Activated CD8-positive, alpha-beta memory T cell treated with anti-CD3 and anti-CD28 coated beads, Interleukin-2, amount 10 ng/mL, durations not matched to agents 7 days and 5 days (primary cell): ENCODE results near the gene SLCO2A1. TPM values are rescaled to one million over a fixed set of nuclear protein-coding genes. Genes with fewer than 3 reads are reported as not detected.
A peak's percentile ranks its signal among the peaks of the same experiment; 100 is the strongest.

ENCODE experiments used
- ATAC-seq: fragments of 150-1000 bp; cut with Tn5 transposase; one replicate; pipeline ENCODE4 v1.10.0; 2021; ENCODE audit warnings: moderate library complexity
- CTCF ChIA-PET: fragments of 350-600 bp; sonication (Branson Sonifier 250); formaldehyde crosslinking; loops from one replicate; lab custom pipeline; 2021; ENCODE audit warnings: antibody characterized with exemption; lab: Charles Lee
- DNase-seq: peaks from one replicate; pipeline ENCODE4 v3.0.0-alpha.2; 2020
- H3K27ac Mint-ChIP-seq: one replicate; pipeline ENCODE4 v1.8.0; 2021; ENCODE audit warnings: mild to moderate bottlenecking, mixed read lengths
- H3K27me3 Mint-ChIP-seq: one replicate; pipeline ENCODE4 v1.8.0; 2021; ENCODE audit warnings: mixed read lengths
- H3K36me3 Mint-ChIP-seq: one replicate; pipeline ENCODE4 v1.8.0; 2021; ENCODE audit warnings: mild to moderate bottlenecking, mixed read lengths
- H3K4me1 Mint-ChIP-seq: one replicate; pipeline ENCODE4 v1.8.0; 2021; ENCODE audit warnings: mixed read lengths
- H3K4me3 Mint-ChIP-seq: one replicate; pipeline ENCODE4 v1.8.0; 2021; ENCODE audit warnings: mild to moderate bottlenecking, moderate library complexity, mixed read lengths
- H3K9me3 Mint-ChIP-seq: one replicate; pipeline ENCODE4 v1.8.0; 2022; ENCODE audit warnings: low read depth, mixed read lengths
- total RNA-seq, 2 experiments: library from RNA; stranded (reverse); gene quantifications; one replicate each; pipeline ENCODE4 v1.2.3, GENCODE V29; 2021

SLCO2A1 gene
- total RNA-seq, 2 experiments from 2014 or later: not detected

DNA sequence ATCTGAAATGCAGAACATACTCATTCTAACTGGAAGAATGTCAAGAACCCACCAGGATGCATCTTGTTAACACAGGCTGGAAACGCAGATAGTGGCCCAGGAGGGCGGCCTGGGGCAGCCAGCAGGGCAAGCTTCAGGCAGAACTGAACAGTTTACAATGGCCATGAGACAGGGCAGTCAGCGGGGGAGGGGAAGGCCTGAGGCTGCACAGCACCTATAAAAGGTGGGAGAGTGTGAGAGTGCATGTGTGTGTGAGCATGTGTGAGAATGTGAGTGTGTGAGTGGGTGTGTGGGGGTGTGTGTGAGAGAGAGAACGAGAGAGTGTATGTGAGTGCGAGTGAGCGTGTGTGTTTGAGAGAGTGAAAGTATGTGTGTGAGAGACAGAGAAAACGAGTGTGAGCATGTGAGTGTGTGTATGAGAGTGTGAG lies 26.8 kb upstream of the SLCO2A1 start:
- CTCF ChIA-PET: no interaction called here
- no peak for ATAC-seq
- no peaks in the 10 kb centered on the region for H3K36me3 Mint-ChIP-seq

DNA sequence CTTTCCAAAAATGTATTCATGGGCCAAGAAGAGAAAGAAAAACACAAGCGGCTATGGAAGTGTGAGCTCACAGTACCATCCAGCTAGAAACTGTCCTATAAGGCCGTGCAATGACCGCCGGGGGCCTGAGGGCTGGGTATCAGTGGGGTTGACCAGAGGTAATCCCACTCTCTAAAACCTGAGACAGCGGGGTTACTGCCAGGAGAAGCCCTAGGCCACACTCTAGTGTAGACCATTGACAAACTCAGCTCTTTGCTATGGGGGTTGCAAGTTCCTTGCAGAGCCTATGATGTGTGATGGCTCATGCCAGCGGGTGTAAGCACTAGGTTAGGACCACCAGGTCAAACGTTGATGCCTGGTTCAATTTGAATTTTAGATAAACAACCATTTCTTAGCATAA lies 25.9 kb upstream of the SLCO2A1 start:
- no peak overlapping the region for H3K4me3 Mint-ChIP-seq
- H3K9me3 Mint-ChIP-seq: no peaks in the 10 kb centered on the region
- no peak for ATAC-seq
- no peak for DNase-seq
- peaks cover 2% of the 10 kb centered on the region for H3K27me3 Mint-ChIP-seq
- CTCF ChIA-PET: no interaction called here
- H3K4me1 Mint-ChIP-seq: peaks cover 2% of the 10 kb centered on the region
- H3K36me3 Mint-ChIP-seq: no peaks in the 10 kb centered on the region
- H3K27ac Mint-ChIP-seq: no peak overlapping the region

More for the DNA sequence above, 26.8 kb upstream of the SLCO2A1 start:
- no peaks in the 10 kb centered on the region for H3K9me3 Mint-ChIP-seq
- H3K27ac Mint-ChIP-seq: no peak overlapping the region
- H3K4me3 Mint-ChIP-seq: no peak overlapping the region
- H3K4me1 Mint-ChIP-seq: peaks cover 2% of the 10 kb centered on the region
- DNase-seq: no peak
- peaks cover 4% of the 10 kb centered on the region for H3K27me3 Mint-ChIP-seq

DNA sequence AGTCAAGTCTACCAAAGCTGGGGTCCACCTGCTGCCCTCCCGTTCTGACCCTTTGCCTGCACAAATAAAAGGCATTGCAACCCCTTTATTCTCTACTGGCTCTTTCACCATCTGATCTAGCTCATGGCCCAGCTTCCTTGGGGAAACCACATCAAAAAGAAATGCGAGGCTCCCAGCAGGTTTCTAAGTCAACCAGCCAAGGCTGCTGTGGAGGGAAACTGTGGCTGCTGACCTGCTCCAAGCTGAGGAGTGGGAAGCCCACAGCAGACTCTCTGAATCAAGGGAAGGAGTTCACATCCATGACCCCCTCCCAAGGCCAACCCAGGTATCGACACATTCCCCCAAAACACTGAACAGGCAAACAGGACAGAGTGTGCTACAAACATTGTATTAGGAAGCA lies 25.2 kb upstream of the SLCO2A1 start:
- Mint-ChIP-seq H3K27ac (no peak overlapping the region), H3K4me1 (peaks cover 2% of the 10 kb centered on the region), H3K27me3 (peaks cover 2% of the 10 kb centered on the region), H3K9me3 (no peaks in the 10 kb centered on the region), H3K36me3 (no peaks in the 10 kb centered on the region), H3K4me3 (no peak overlapping the region)
- CTCF ChIA-PET: no interaction called here
- DNase-seq (no peak), ATAC-seq (no peak)

DNA sequence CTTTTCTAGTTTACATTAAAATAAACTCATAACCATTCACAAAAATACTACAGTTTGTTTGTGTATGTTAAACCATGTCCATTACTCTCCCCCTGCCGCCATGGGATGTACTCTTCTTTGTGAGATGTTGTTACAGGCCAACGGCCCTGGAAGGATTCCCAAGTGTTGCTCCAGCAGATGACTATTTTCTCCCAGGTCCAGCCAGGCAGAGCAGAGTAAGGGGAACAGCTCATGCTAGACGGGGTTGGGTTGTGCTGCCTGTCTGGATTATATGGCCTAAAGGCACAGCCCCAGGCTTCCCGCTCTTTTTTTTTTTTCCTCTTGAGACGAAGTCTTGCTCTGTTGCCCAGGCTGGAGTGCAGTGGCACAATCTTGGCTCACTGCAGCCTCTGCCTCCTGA lies 24.5 kb upstream of the SLCO2A1 start:
- Mint-ChIP-seq H3K4me3 (no peak overlapping the region), H3K27ac (no peak overlapping the region), H3K9me3 (no peaks in the 10 kb centered on the region), H3K36me3 (no peaks in the 10 kb centered on the region), H3K4me1 (peaks cover 2% of the 10 kb centered on the region), H3K27me3 (peaks cover 1% of the 10 kb centered on the region)
- CTCF ChIA-PET: no interaction called here
- no peak for DNase-seq
- no peak for ATAC-seq

DNA sequence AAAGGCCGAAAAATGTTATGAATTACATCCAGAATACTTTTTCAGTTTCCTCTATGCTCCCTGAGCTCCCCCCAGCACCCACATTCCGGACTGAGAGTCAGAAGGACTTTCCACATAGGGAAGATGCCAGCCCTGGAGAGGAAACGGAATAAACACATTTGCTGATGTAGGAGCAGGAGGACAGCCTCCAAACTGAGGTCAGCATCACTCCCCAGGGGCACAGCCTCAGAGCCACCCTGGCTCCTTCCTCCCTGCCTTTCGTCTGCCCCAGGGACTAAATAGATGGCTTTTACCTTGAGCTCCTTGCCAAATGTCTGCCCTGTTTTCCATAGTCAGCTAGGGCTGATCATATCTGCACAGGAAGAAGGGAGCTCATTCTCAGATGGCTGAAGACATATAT lies 22.6 kb upstream of the SLCO2A1 start:
- Mint-ChIP-seq H3K9me3 (no peaks in the 10 kb centered on the region), H3K4me1 (no peaks in the 10 kb centered on the region), H3K36me3 (no peaks in the 10 kb centered on the region), H3K27me3 (no peaks in the 10 kb centered on the region), H3K4me3 (no peak overlapping the region), H3K27ac (no peak overlapping the region)
- ATAC-seq (no peak), DNase-seq (no peak)
- CTCF ChIA-PET: no interaction called here

DNA sequence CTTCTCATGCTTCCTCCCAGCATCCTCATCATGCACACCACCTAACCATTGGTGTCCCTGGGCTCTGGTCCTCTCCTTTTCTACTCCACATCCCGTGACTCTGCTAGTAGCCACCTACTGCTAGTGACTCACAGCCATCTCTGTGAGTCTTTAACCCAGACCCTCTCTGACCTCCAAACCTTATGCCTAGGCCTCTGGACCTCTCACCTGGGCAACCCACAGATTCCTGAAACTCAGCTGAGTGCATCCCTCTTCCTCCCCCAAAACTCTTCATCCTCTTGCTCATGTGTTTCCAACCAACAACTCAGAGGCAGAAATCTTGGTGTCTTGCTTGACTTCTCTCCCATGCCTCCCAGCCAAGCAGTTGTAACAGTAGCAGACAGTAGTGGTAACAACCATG lies 20.0 kb upstream of the SLCO2A1 start:
- no peak overlapping the region for H3K27ac Mint-ChIP-seq
- CTCF ChIA-PET: no interaction called here
- no peaks in the 10 kb centered on the region for H3K36me3 Mint-ChIP-seq
- ATAC-seq: no peak
- H3K9me3 Mint-ChIP-seq: no peaks in the 10 kb centered on the region
- DNase-seq: no peak
- no peak overlapping the region for H3K4me3 Mint-ChIP-seq
- no peaks in the 10 kb centered on the region for H3K4me1 Mint-ChIP-seq
- no peaks in the 10 kb centered on the region for H3K27me3 Mint-ChIP-seq

DNA sequence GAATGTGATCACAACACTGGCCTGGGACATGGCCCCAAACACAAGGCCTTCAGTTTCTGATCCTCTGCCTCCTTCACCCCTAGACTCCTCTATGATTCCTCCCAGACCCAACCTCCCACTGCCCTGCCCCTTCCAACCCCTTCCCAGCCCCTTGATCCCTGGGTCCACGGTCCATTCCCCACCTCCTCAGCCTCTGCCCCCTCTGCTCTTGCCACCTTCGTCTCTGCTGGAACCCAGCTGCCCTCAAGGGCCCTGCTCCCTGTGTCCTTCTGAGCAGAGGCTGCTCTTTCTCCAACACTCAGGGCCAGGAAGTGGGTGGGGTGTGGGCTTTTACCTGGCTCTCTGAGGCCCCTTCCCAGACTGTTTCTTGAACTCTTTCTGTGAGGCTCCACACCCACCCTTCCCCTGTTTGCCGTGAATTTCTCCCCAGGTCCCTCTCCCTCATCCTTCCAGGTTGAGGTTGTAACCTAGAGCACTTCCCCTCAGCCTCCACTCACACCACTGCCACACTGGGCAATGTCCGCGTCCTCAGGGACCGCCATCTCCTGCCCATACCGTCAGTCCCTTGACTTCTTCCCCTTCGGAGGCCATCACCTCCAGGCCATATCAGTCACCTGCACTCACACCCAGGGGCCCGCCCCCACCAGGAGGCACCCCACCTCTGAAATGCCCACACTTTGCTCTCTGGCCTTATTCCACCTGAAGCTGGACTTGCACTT lies 18.7 kb upstream of the SLCO2A1 start:
- DNase-seq: no peak
- CTCF ChIA-PET: no interaction called here
- H3K27me3 Mint-ChIP-seq: no peaks in the 10 kb centered on the region

DNA sequence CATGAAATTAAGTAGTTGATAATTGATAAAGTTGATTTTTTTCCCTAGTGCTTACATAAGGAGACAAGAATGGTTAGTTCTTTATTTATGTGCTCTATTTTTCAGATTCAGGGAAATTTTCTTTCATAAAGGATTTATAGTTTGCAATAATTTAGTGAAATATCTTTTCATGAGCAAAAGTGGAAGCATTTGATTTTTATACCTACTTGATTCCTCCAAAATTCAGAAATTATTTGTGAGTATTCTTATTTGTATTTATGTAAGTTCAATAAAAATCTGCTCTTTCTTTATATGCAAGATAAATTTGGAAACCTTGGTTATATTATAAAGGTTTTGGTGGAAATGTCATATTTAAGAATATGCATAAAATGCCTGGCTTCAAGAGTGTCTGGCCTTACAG lies 14.7 kb upstream of the SLCO2A1 start:
- CTCF ChIA-PET: no interaction called here
- peaks cover 10% of the 10 kb centered on the region for H3K27me3 Mint-ChIP-seq

More for the DNA sequence above, 18.7 kb upstream of the SLCO2A1 start:
- ATAC-seq: no peak
- Mint-ChIP-seq H3K4me1 (no peaks in the 10 kb centered on the region), H3K4me3 (no peak overlapping the region), H3K36me3 (no peaks in the 10 kb centered on the region), H3K9me3 (no peaks in the 10 kb centered on the region), H3K27ac (no peak overlapping the region)

DNA sequence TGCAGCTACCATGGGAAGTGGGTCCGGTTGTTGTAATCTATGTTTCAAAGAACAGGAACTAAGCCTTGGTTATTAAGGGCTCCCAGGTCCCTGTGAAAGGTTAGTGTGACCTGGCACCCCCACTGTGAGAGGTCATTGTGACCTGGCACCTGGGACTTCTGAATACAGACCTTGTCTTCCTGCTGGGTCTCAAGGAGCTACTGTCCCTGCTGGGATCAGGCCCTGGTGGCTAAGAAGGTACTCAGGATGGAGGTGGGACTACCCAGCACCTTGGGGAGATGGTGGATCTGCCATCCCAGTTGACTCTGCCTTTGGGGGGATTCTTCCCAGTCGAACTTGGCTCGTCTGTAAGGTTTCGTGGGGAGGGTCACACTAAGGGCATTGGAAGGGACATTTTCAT lies 10.3 kb upstream of the SLCO2A1 start:
- peaks cover 10% of the 10 kb centered on the region for H3K27me3 Mint-ChIP-seq
- ATAC-seq (no peak), DNase-seq (peak; percentile 19)
- H3K27ac Mint-ChIP-seq: no peak overlapping the region
- H3K4me1 Mint-ChIP-seq: no peaks in the 10 kb centered on the region
- CTCF ChIA-PET: no interaction called here
- peaks cover 3% of the 10 kb centered on the region for H3K9me3 Mint-ChIP-seq
- H3K4me3 Mint-ChIP-seq: no peak overlapping the region
- H3K36me3 Mint-ChIP-seq: no peaks in the 10 kb centered on the region

More for the DNA sequence above, 14.7 kb upstream of the SLCO2A1 start:
- ATAC-seq (no peak), DNase-seq (no peak)
- H3K27ac Mint-ChIP-seq: no peak overlapping the region
- H3K4me3 Mint-ChIP-seq: no peak overlapping the region
- H3K4me1 Mint-ChIP-seq: no peaks in the 10 kb centered on the region
- H3K36me3 Mint-ChIP-seq: no peaks in the 10 kb centered on the region
- H3K9me3 Mint-ChIP-seq: peaks cover 3% of the 10 kb centered on the region

DNA sequence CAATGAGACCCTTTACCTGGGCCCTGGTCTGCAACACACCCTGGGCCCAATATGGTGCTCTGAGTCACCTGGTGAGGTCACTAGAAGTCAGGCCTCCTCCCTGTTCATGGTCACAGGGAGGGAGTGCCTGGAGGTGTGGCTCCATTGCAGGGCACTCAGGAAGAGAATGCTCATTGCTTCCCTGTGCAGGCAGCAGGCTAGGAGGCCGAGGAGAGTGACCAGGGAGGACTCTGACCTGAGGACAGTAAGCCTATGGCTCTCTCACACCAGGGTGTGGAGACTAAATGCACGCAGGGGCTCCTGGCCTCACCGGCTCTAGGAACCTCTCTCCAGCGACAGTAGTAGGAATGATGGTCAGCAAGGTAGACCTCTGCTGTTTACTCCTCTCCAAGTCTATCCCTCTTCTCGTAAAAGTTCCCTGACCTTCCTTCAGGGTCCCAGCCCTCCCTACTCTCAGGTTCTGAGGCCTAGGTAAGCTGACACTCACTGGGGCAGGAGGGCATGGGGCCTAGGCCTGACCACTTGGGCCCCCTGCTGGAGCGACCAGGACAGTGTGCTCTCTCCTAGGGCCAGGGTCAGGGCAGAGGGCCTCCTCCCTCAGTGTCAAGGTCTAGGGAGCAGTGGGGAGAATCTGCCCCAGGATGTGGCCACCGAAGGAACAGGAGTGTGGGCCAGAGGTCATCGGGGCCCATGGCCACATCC lies 9.6 kb upstream of the SLCO2A1 start:
- Mint-ChIP-seq H3K4me3 (no peak overlapping the region), H3K9me3 (peaks cover 3% of the 10 kb centered on the region), H3K4me1 (no peaks in the 10 kb centered on the region), H3K27ac (no peak overlapping the region), H3K36me3 (no peaks in the 10 kb centered on the region), H3K27me3 (peaks cover 13% of the 10 kb centered on the region)
- ATAC-seq (no peak), DNase-seq (peak; percentile 34)
- CTCF ChIA-PET: interaction anchor here (0.6 kb wide), 1 partner anchor 1971 kb away, joined by 4 read pairs; no protein-coding TSS in a partner anchor

DNA sequence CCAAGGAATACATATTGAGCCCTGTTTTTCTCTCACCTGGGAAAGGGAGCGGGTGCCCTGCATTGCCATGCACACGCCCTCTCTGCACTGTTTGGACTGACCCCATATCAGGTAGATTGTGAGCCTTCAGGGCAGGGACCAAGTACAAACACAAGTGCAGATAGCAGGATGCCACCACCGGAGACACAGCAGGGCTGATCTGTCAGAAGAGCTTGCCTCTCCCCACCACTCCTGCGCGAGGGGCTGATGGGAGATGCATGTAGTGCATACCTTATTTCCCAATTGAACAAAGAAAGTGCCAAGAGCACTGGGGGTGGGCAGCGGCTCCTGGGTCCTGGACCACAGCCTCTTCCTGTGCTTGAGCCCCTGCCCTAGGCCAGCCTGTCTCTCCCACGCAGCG lies 9.0 kb upstream of the SLCO2A1 start:
- CTCF ChIA-PET: interaction anchor here (0.6 kb wide), 1 partner anchor 1972 kb away, joined by 4 read pairs; no protein-coding TSS in a partner anchor
- no peak for ATAC-seq
- Mint-ChIP-seq H3K36me3 (no peaks in the 10 kb centered on the region), H3K27me3 (peaks cover 13% of the 10 kb centered on the region), H3K4me1 (no peaks in the 10 kb centered on the region), H3K9me3 (peaks cover 3% of the 10 kb centered on the region), H3K4me3 (no peak overlapping the region), H3K27ac (no peak overlapping the region)
- DNase-seq: no peak

DNA sequence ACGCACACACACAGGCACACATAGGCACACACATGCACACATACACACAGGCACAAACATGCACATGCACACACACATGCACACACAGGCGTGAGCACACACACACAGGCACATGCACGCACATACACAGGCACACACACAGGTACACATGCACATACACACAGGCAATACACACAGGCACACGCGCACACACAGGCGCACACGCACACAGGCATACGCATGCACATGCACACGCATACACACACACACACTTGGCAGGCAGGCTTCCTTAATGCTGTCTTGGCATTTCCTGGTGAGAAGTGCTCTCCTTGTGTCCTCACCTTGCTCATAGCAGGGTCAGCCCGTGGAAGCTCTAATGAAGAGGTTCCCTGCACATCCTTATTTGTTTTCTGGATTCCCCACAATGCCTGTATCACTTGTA lies 8.4 kb upstream of the SLCO2A1 start:
- Mint-ChIP-seq H3K4me3 (no peak overlapping the region), H3K4me1 (no peaks in the 10 kb centered on the region), H3K9me3 (peaks cover 3% of the 10 kb centered on the region), H3K27ac (no peak overlapping the region), H3K36me3 (no peaks in the 10 kb centered on the region), H3K27me3 (peaks cover 13% of the 10 kb centered on the region)
- CTCF ChIA-PET: no interaction called here
- no peak for DNase-seq
- ATAC-seq: no peak

DNA sequence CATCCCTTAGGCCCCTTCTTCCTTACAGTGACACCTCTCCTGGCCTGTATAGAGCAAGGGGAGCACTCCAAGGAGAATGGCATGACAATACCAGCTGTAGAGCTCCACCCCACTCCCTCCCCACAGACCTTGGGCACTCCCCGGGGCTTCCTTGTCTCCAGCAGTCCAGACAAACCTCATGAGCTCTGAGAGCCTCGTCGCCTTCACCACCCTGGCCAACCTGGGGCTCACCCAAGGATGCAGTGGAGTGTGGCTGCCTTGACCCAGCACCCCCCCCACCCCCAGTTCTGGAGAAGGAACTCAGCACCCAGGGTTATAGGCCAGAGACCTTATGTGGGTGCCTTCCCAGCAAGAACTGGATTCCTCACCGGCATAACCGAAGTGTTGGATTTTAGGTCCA lies 7.4 kb upstream of the SLCO2A1 start:
- DNase-seq (peak; percentile 37), ATAC-seq (no peak)
- H3K4me3 Mint-ChIP-seq: no peak overlapping the region
- no peaks in the 10 kb centered on the region for H3K4me1 Mint-ChIP-seq
- peaks cover 11% of the 10 kb centered on the region for H3K27me3 Mint-ChIP-seq
- H3K9me3 Mint-ChIP-seq: peaks cover 3% of the 10 kb centered on the region
- CTCF ChIA-PET: no interaction called here
- no peak overlapping the region for H3K27ac Mint-ChIP-seq
- no peaks in the 10 kb centered on the region for H3K36me3 Mint-ChIP-seq

DNA sequence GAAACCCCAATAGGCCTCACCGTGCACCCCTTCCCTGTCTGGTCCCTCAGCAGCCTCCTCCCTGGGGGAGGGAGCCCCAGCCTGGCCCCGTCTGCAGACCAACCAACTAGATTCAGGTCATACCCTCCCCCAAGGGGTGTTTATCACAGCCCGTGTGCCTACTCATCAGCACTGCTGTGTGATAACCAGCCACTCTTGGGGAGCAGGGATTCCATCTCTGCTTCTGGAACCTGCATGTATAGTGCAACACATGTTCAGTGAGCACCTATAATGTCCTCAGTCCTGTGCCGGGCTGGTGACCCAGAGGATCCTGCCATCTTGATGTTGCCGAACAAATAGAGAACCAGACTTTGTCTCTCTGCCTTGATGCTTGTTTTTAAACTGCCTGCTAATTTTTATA lies 6.6 kb upstream of the SLCO2A1 start:
- Mint-ChIP-seq H3K27me3 (peaks cover 16% of the 10 kb centered on the region), H3K4me1 (no peaks in the 10 kb centered on the region), H3K4me3 (no peak overlapping the region), H3K9me3 (no peaks in the 10 kb centered on the region), H3K27ac (no peak overlapping the region), H3K36me3 (no peaks in the 10 kb centered on the region)
- CTCF ChIA-PET: no interaction called here
- DNase-seq: peak; percentile 9
- no peak for ATAC-seq
